ENCODE measurements around the gene ZEB2.

The ZEB2 gene

GRCh38 chr2:144351687-144352086 is 168.2 kb downstream of the ZEB2 start:
- no peak for DNase-seq (ENCODE audit: low read depth)

- no peak for DNase-seq (ENCODE audit: low read depth)
Measured at GRCh38 chr2:144350151-144350802, 169.6 kb downstream of the ZEB2 start.

GRCh38 chr2:144349674-144350073 is 170.2 kb downstream of the ZEB2 start:
- no peak for DNase-seq (ENCODE audit: low read depth)

- no peak for DNase-seq (ENCODE audit: low read depth)
Measured at GRCh38 chr2:144348846-144349245, 171.1 kb downstream of the ZEB2 start.

GRCh38 chr2:144346229-144346628 is 173.7 kb downstream of the ZEB2 start:
- no peak for DNase-seq (ENCODE audit: low read depth)

GRCh38 chr2:144343145-144343544 is 176.8 kb downstream of the ZEB2 start:
- DNase-seq (ENCODE audit: low read depth), result no peak

- DNase-seq (ENCODE audit: low read depth), result no peak
Measured at GRCh38 chr2:144341538-144341937, 178.4 kb downstream of the ZEB2 start.

GRCh38 chr2:144339048-144339447 is 180.9 kb downstream of the ZEB2 start:
- no peak for DNase-seq (ENCODE audit: low read depth)

- DNase-seq (ENCODE audit: low read depth), result no peak
Measured at GRCh38 chr2:144334551-144334950, 185.4 kb downstream of the ZEB2 start.
